Tibial nerve (tissue), 4 donors: Measurements from ENCODE around the gene FXYD6.

Experiments used
- EP300 ChIP-seq, 2 donors: sonication (generic); formaldehyde crosslinking; IDR thresholded peaks; one replicate each; pipeline ENCODE4 v1.6.1; 2017; ENCODE audit warnings: antibody characterized with exemption in 2 of 2, mild to moderate bottlenecking in 1 of 2
- POLR2A ChIP-seq, 2 donors: fragments of 450-650 bp; IDR thresholded peaks; one replicate each; pipeline ENCODE4 v1.6.1; 2017; ENCODE audit warnings: antibody characterized with exemption in 2 of 2, mild to moderate bottlenecking in 2 of 2, moderate library complexity in 2 of 2
- TF ChIP-seq, protein P1 (sequence below), 5 experiments: fragments of 200-600 bp in 3 of 5; fragments of 450-650 bp in 2 of 5; sonication (generic) in 3 of 5; IDR thresholded peaks; one replicate each; pipeline ENCODE4 v1.5.1; 2016 to 2019; ENCODE audit warnings: antibody characterized with exemption in 5 of 5, mild to moderate bottlenecking in 3 of 5, moderate library complexity in 2 of 5

DNA sequence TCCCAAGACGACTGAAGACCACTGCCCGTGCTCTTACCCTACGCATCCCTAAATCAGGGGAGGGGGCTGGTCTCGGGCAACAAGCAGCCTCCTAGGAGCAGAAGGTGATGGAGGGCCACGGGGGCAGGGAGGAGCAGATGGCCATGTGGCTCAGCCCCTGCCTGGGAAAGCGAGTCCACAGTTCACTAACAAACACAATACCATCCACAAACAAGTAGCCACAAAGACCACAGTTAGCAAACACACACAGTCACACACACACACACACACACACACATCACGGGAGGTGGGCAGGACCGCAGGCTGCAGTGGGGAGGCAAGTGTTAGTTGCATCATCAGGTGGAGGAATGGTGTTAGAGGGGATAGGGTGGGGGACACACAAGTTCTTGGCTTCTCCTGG, 38.7 kb downstream of the FXYD6 start:
- TF ChIP-seq POLR2A (IDR thresholded peaks at IDR 0.05) = no peak
- TF ChIP-seq, protein P1, sequence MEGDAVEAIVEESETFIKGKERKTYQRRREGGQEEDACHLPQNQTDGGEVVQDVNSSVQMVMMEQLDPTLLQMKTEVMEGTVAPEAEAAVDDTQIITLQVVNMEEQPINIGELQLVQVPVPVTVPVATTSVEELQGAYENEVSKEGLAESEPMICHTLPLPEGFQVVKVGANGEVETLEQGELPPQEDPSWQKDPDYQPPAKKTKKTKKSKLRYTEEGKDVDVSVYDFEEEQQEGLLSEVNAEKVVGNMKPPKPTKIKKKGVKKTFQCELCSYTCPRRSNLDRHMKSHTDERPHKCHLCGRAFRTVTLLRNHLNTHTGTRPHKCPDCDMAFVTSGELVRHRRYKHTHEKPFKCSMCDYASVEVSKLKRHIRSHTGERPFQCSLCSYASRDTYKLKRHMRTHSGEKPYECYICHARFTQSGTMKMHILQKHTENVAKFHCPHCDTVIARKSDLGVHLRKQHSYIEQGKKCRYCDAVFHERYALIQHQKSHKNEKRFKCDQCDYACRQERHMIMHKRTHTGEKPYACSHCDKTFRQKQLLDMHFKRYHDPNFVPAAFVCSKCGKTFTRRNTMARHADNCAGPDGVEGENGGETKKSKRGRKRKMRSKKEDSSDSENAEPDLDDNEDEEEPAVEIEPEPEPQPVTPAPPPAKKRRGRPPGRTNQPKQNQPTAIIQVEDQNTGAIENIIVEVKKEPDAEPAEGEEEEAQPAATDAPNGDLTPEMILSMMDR (IDR thresholded peaks at IDR 0.05) = no peak
- TF ChIP-seq EP300 (IDR thresholded peaks at IDR 0.05) = no peak
